ENCODE data around the gene NFAT5. TPM values are rescaled to one million over a fixed set of nuclear protein-coding genes. Genes with fewer than 3 reads are reported as not detected.

NFAT5 gene
- total and polyA plus RNA-seq, 12 donors: 1.9 to 79.4 (median 50.7) TPM

GRCh38 chr16:69698404-69698803 lies 132.6 kb downstream of the NFAT5 start:
- TF ChIP-seq CTCF (IDR thresholded peaks at IDR 0.05): no peak
- no peak for TF ChIP-seq POLR2A (IDR thresholded peaks at IDR 0.05)
- intact Hi-C loops (cut with DNase I): no loop called here
- 90 to 97% (median 93%) methylated on average over 3 of the region's 3 CpGs for WGBS, 4 donors
- Histone ChIP-seq H3K27me3 (no peaks in the 10 kb centered on the region), H3K4me1 (replicated peaks in 1 of 2) (peaks cover 0 to 6% of the 10 kb centered on the region in 2 donors), H3K4me3 (no peak overlapping the region), H3K9me3 (replicated peaks in 1 of 3) (no peaks in the 10 kb centered on the region), H3K27ac (no peak overlapping the region), H3K36me3 (replicated peaks in 1 of 2) (peaks cover 0 to 48% of the 10 kb centered on the region in 2 donors)
- DNase-seq: no peak

- TF ChIP-seq CTCF (IDR thresholded peaks at IDR 0.05): no peak
- TF ChIP-seq POLR2A (IDR thresholded peaks at IDR 0.05): no peak
- peaks cover 0 to 12% of the 10 kb centered on the region in 2 donors for H3K4me1 ChIP-seq (replicated peaks in 1 of 2)
- intact Hi-C loops (cut with DNase I): no loop called here
- no peaks in the 10 kb centered on the region for H3K27me3 ChIP-seq
- H3K27ac ChIP-seq: no peak overlapping the region
- H3K9me3 ChIP-seq (replicated peaks in 1 of 3): no peaks in the 10 kb centered on the region
- WGBS, 4 donors: 87 to 97% (median 94%) methylated on average over 1 of the region's 1 CpG
- no peak for DNase-seq
- H3K36me3 ChIP-seq (replicated peaks in 1 of 2): peaks cover 0 to 32% of the 10 kb centered on the region in 2 donors
- no peak overlapping the region for H3K4me3 ChIP-seq
These were observed 134.1 kb downstream of the NFAT5 start for GRCh38 chr16:69699915-69700314.

- peaks cover 0 to 17% of the 10 kb centered on the region in 2 donors for H3K36me3 ChIP-seq (replicated peaks in 1 of 2)
- intact Hi-C loops (cut with DNase I): no loop called here
- H3K27me3 ChIP-seq: no peaks in the 10 kb centered on the region
- no peak for TF ChIP-seq CTCF (IDR thresholded peaks at IDR 0.05)
- no peak for TF ChIP-seq POLR2A (IDR thresholded peaks at IDR 0.05)
- H3K27ac ChIP-seq: no peak overlapping the region
- H3K4me3 ChIP-seq: no peak overlapping the region
- H3K9me3 ChIP-seq (replicated peaks in 1 of 3): no peaks in the 10 kb centered on the region
- no peak for DNase-seq
- H3K4me1 ChIP-seq (replicated peaks in 1 of 2): peaks cover 0 to 12% of the 10 kb centered on the region in 2 donors
These were observed 135.7 kb downstream of the NFAT5 start for GRCh38 chr16:69701452-69701851.

- Histone ChIP-seq H3K9me3 (replicated peaks in 1 of 3) (no peaks in the 10 kb centered on the region), H3K27ac (no peak overlapping the region), H3K27me3 (no peaks in the 10 kb centered on the region), H3K4me1 (replicated peaks in 1 of 2) (peaks cover 0 to 12% of the 10 kb centered on the region in 2 donors), H3K4me3 (no peak overlapping the region), H3K36me3 (replicated peaks in 1 of 2) (peaks cover 0 to 13% of the 10 kb centered on the region in 2 donors)
- TF ChIP-seq POLR2A (IDR thresholded peaks at IDR 0.05) (no peak), CTCF (IDR thresholded peaks at IDR 0.05) (no peak)
- DNase-seq: no peak
- intact Hi-C loops (cut with DNase I): no loop called here
- 86 to 100% (median 93%) methylated on average over 2 of the region's 2 CpGs for WGBS, 4 donors
These were observed 136.1 kb downstream of the NFAT5 start for GRCh38 chr16:69701866-69702265.
